Ecto neural progenitor cell (in vitro differentiated cells): Measurements from ENCODE around the gene CREBBP.

Experiments used
- DNase-seq: peaks from one replicate; pipeline ENCODE4 v3.0.0-alpha.2; 2018; ENCODE audit warnings: low spot score

Gene CREBBP

GRCh38 chr16:3856367-3857141 lies 24.0 kb downstream of the CREBBP start:
- DNase-seq: no peak

GRCh38 chr16:3854750-3855541 lies 25.6 kb downstream of the CREBBP start:
- no peak for DNase-seq

DNA sequence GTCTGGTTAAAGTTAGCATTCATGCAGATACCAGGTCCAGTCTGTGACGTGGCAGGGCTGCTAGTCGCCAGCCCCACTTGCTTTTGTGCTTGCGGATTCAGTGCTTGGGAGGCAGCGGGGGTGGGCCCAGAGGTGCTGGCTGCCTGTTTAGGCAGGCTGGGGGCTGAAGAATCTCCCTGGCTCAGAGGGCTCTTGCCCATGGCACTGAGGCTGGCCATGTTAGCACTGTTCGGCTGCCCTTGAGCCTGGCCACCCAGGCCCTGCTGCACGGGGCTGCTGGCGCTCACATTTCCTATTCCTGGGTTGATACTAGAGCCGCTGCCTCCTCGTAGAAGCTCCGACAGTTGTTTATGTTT lies 30.0 kb downstream of the CREBBP start:
- no peak for DNase-seq

DNA sequence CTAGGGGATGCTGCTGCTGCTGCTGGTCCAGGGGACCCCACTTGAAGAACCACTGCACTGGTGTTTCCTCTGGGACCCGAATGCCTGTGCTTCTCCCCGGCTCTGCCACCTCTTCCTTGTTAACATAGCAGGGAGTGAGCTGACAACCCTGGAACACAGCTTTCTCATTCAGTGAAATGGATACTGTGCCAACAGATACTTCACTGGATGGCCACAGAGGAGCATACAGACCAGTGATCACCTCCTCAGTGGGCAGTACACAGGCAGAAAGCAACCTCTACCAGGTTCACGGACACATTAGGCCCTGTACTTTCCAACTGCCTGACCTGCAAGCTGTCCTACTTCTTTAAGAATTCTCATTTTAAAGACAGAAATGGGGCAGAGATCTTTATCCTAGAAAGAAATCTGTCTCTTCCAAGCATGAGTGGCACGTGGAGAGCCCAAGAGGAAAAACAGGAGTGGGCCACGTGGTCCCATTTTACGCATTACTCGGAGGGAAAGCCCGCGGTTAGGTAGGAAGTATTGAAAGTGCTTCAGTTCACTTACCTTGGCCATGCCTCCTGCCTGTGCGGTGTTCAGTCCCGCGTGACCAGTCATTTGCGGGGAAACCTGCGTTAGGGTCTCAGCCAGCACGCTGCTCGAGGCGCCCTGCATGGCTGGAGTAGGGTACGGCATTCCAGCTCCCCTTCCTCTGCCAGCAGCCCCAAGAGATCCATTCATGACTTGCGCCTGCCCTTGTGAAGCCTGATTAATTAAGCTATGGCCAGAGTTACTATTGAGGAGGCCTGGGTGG lies 30.6 kb downstream of the CREBBP start:
- DNase-seq: no peak

DNA sequence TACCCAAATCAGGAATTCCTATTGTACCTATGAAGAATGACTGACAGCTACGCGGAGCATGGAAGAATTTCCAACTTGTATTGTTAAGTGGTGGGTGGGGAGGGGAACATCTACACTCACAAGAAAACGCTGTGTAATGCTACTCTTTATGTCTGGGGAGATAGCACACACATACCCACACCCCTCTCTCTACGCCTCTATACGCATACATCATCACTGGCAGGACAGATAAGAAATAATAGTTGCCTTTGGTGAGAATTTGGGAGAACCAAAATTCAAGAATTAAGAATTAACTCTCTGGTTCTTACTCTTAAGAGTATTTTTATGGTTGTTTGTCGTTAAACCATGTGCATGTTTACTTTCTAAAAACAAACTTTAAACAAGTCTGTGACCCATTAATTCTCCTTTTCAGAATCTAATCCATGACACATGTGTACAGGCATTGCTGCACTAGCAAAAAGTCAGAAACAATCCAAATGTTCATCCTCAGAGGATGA lies 33.9 kb downstream of the CREBBP start:
- no peak for DNase-seq

DNA sequence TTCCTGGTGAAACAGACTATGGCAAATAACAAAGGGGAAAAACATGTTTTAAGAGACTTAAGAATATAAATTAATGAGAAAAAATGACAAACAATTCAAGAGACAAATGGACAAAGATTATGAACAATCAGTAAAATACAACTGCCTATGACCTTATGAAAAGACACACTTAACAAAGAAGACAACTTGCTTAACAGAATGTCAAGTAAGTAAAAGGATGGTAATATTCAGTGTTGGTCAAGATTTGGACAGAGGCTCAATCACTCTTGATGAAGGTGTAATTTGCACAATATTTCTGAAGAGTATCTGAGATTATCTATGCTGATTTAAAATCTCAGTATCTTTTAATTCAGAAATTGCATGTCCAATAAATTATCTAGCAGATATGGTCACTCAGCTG lies 34.4 kb downstream of the CREBBP start:
- no peak for DNase-seq

DNA sequence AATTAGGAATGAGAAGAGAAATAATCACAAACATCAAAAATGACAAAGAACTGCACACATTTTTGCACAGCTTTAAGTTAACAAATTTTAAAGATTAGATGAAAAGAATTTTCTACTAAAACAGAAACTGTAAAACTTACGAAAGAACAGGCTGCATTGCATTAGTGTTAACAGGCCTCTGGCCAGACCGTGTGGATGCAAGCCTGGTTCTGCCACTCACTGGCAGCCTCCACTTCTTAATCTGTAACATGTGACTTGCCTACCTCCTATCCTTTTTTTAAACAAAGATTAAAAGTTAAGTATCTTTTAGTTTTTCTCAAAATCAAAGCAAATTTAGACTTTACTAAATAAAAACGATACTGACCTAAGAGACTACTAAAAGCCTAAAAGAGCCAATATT lies 37.5 kb downstream of the CREBBP start:
- DNase-seq: no peak

DNA sequence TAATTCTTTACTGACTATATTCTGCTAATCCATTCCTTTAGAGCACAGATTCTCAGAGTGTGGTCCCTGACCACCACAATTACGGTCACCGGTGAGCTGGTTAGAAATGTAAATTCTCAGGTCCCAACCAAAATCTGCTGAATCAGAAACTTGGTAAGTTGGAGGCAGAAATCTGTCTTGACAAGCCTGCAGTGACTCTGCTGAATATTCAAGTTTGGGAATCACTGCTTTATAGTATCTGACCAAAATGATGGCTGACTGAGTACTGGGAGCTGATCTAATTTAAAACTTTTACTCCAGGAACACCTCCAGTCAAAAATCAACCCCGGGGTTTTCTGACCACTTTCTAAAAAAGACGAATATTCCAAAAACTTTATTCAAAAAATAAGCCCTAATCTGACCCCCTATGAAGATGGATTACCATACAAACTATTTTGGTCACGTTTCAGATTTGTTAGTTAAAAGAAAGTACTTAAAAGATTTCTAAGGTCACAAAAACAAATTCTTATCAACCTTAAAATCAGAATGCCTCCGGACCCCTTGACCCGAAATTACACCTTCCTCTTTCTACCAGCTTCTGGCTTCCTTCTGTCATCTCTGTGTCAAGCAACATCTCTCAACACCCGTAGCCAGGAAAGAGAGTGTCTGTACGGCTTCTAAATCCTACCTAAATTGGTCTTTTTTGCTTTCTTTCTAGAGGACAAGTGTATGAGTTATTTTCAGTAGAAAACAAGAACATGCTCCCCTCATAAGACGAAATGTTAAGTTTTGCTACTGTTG lies 38.6 kb downstream of the CREBBP start:
- no peak for DNase-seq

DNA sequence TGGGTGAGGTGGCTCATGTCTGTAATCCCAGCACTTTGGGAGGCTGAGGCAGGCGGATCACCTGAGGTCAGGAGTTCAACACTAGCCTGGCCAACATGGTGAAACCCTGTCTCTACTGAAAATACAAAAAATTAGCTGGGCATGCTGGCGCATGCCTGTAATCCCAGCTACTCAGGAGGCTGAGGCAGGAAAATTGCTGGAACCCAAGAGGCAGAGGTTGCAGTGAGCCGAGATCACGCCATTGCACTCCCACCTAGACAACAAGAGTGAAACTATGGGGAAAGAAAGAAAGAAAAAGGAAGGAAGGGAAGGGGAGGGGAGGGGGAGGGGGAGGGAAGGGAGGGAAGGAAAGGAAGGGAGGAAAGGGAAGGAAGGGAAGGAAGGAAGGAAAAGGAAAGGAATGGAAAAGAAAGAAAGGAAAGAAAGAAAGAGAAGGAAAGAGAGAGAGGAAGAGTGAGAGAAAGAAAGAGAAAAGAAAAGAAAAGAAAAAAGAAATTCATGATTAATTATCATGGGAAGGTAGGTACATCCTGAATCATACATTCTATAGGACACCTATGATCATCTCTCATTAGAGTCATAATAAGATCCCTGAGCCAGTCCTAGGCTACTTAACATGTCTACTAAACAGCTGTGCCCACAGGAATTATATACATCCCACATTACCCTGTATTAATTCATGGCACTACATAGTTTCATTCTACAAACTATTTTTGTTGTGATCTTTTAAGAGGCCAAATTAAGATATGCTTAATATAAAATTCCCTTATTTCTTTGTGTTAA lies 40.9 kb downstream of the CREBBP start:
- DNase-seq: no peak

- no peak for DNase-seq
Measured at GRCh38 chr16:3838600-3839401, 41.7 kb downstream of the CREBBP start.

- no peak for DNase-seq
Measured at GRCh38 chr16:3837851-3838586, 42.5 kb downstream of the CREBBP start.

DNA sequence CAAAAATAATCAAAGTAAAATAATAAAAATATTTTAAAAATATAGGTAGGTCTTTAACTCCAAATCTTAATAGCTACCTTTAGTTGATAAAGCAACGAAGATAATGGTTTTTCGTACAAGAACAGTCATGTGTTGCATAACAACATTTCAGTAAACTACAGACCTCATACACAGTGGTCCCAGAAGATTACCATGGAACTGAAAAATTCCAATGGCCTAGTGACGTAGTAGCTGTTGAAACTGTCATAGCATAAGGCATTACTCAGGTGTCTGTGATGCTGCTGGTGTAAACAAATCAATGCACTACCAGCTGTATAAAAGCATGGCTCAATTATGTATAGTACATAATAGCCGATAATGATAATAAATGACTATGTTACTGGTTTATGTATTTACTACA lies 43.9 kb downstream of the CREBBP start:
- DNase-seq: no peak

DNA sequence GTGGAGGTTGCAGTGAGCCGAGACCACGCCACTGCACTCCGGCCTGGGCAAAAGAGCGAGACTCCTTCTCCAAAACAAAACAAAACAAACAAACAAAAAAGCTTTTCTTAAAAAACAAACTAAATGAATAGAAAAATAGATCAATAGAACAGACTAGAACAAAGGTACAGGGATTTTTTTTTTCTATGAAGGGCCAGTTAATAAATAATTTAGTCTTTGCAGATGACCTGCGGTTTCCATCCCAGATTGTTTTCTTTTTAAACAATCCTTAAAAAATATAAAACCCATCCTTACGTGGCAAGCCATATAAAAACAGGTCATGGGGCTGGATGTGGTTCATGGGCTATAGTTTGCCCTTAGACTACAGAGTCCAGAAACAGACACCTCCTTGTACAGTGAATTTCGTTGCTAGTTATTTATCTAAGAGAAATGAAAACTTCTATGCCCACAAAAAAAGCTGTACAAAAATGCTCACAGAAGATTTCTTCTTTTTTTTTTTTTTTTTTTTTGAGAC lies 45.4 kb downstream of the CREBBP start:
- no peak for DNase-seq

DNA sequence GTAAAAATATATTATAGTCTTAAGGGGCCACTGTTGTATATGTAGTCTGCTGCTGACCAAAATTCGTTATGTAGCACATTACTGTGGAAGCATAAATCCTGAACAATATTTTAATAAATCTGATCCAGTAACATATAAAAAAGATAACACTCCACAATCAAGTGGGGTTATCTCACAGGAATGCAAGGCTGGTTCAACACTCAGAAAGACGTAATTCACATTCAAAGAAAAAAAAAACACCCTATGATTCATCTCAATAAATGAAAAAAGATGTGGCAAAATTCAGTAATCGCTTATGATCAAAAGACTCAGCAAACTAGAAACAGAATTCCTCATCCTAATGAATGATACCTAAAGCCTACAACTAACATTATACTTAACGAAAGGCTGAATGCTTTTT lies 47.8 kb downstream of the CREBBP start:
- no peak for DNase-seq

DNA sequence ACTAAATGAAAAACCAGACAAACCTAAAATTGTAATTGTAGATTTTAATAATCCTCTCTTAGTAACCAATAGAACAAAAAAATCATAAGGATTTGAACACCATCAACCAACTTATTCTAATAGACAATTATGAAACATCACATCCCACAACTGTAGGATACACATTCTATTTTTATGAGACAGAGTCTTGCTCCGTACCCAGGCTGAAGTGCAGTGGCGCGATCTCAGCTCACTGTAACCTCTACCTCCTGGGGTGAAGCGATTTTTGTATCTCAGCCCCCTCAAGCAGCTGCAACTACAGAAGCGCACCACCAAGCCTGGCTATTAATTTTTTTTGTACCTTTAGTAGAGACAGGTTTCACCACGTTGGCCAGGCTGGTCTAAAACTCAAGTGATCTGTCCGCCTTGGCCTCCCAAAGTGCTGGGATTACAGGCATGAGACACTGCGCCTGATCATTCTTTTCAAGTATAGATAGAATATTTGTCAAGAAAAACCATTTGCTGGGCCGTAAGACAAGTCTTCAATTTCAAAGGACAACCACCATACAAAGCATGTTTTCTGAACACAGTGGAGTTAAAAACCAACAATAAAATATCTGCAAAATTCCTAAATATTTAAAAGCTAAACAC lies 49.8 kb downstream of the CREBBP start:
- no peak for DNase-seq

GRCh38 chr16:3829631-3830536 lies 50.6 kb downstream of the CREBBP start:
- no peak for DNase-seq

- DNase-seq: no peak
Measured at GRCh38 chr16:3825940-3826339, 54.6 kb downstream of the CREBBP start.

DNA sequence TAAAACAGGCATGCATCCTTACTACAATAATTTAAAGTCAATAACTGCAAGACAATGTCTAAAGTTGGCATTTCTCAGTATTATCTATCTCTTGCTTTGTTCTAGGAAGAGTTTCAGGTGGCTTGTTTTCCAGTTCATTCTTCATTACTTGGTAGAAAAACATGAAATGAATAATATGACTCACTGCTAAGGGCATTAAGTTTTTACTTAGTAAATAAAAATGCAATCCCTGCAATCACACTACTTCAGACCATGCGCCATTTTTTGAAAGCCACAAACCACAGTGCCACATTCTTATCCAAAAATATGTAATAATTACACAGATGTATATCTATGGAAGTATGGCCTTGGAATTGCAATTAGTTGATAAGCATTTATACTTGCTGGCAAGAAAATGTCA lies 55.4 kb downstream of the CREBBP start:
- DNase-seq: no peak
